Esophagus muscularis mucosa (tissue), 4 donors: Measurements from ENCODE around the gene NANOS3. TPM values are rescaled to one million over a fixed set of nuclear protein-coding genes. Genes with fewer than 3 reads are reported as not detected.

ENCODE experiments used
- DNase-seq: peaks from one replicate; pipeline ENCODE4 v3.0.0-alpha.2; 2017; ENCODE audit errors: extremely low spot score
- H3K27ac ChIP-seq, 4 donors: fragments of 200-600 bp; sonication (generic); replicated peaks in 1 of 4; 1 replicate in 3 of 4; 2 replicates in 1 of 4; pipeline ENCODE4 v1.5.1; 2016 to 2019; ENCODE audit warnings: mild to moderate bottlenecking in 1 of 4
- H3K27me3 ChIP-seq, 4 donors: fragments of 200-600 bp; sonication (generic); one replicate each; pipeline versions ENCODE4 v1.5.1 to v1.6.0; 2016 to 2019
- H3K36me3 ChIP-seq, 4 donors: fragments of 200-600 bp; sonication (generic); one replicate each; pipeline ENCODE4 v1.5.1; 2016 to 2019
- H3K4me1 ChIP-seq, 4 donors: fragments of 200-600 bp; sonication (generic); one replicate each; pipeline ENCODE4 v1.5.1; 2016 to 2019
- H3K4me3 ChIP-seq, 4 donors: fragments of 200-600 bp; sonication (generic); 1 replicate in 2 of 4; 2 replicates in 2 of 4; pipeline ENCODE4 v1.5.1; 2016 to 2019; ENCODE audit warnings: mild to moderate bottlenecking in 4 of 4, moderate library complexity in 1 of 4
- H3K9me3 ChIP-seq, 4 donors: fragments of 200-600 bp; sonication (generic); 1 replicate in 3 of 4; 2 replicates in 1 of 4; pipeline ENCODE4 v1.5.1; 2016 to 2019
- EP300 ChIP-seq: sonication (generic); formaldehyde crosslinking; IDR thresholded peaks from one replicate; pipeline ENCODE4 v1.6.1; 2017; ENCODE audit warnings: antibody characterized with exemption
- POLR2A ChIP-seq: fragments of 450-650 bp; IDR thresholded peaks from one replicate; pipeline ENCODE4 v1.6.1; 2017; ENCODE audit warnings: antibody characterized with exemption, moderate library complexity, mild to moderate bottlenecking, low read depth
- POLR2AphosphoS5 ChIP-seq, 2 donors: sonication (generic); formaldehyde crosslinking; IDR thresholded peaks; one replicate each; pipeline ENCODE4 v1.6.1; 2017; ENCODE audit warnings: antibody characterized with exemption in 2 of 2
- WGBS: methylation state at CpG from one replicate; pipeline ENCODE4 v1.1.5; 2018; 5-methylcytosine and 5-hydroxymethylcytosine counted together
- intact Hi-C: fragments of 100-400 bp; cut with DNase I; formaldehyde crosslinking; loops from one replicate; pipeline ENCODE4 v1.15.1; 2023
- total RNA-seq, 4 donors: library from RNA; depleted of rRNA; stranded (reverse); fragments of >200 nt; gene quantifications; one replicate each; pipeline versions ENCODE4 v1.1.0 to v1.2.1, GENCODE V29; 2016
- TF ChIP-seq, protein P1 (sequence below), 3 experiments: fragments of 200-600 bp in 2 of 3; fragments of 450-650 bp in 1 of 3; sonication (generic) in 2 of 3; IDR thresholded peaks; one replicate each; pipeline ENCODE4 v1.5.1; 2017 to 2019; ENCODE audit warnings: antibody characterized with exemption in 3 of 3, mild to moderate bottlenecking in 2 of 3, moderate library complexity in 1 of 3

Gene NANOS3
- total RNA-seq, 4 donors from 2014 or later, result not detected

DNA sequence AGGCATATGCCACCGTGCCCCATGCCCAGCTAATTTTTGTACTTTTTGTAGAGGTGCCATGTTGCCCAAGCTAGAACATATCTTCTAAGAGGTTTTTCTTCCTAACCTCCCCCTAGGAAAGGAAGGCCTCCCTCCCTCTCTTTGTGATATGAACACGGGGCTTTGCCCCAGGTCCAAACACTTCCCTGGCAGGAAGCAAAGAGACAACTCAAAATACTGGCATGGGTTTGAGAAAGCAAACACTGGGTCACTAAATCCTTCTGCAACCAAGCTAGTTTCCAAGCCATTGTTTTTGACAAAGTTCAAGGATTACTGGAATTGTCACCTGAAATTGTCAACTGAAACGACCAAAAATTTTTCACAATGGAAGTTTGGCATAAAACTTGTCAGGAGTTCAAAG is 37.8 kb downstream of the NANOS3 start:
- WGBS, result 93% methylated on average over 3 of the region's 3 CpGs
- H3K27me3 ChIP-seq, result no peaks in the 10 kb centered on the region

DNA sequence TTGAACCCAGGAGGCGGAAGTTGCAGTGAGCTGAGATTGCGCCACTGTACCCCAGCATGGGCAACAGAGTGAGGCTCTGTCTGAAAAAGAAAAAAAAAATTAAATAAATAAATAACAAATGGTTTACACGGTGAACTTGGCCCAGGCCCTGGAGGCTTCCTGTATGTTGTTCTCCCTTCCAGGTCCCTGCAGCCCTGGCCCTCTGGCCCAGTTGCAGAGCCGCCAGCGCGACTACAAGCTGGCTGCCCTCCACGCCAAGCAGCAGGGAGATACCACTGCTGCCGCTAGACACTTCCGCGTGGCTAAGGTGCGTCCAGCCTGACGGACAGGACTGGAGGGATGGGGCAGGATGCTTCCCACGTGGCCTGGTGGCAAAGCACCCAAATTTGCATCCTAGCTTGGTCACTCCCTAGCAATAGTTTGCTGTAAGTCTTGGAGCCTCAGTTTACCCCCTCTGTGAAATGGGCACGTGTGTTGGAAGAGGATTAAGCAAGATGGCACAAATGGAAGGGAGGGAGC is 41.0 kb downstream of the NANOS3 start:
- Histone ChIP-seq H3K9me3 (peaks cover 0 to 5% (median 2%) of the 10 kb centered on the region in 4 donors), H3K27ac (no peak overlapping the region), H3K4me1 (no peaks in the 10 kb centered on the region), H3K4me3 (no peak overlapping the region), H3K36me3 (peaks cover 61 to 99% (median 91%) of the 10 kb centered on the region in 4 donors), H3K27me3 (no peaks in the 10 kb centered on the region)
- no peak for DNase-seq
- WGBS, result 79% methylated on average over 12 of the region's 14 CpGs
- TF ChIP-seq POLR2AphosphoS5 (IDR thresholded peaks at IDR 0.05), result peak in 1 of 2 donors; percentile 6
- TF ChIP-seq, protein P1, sequence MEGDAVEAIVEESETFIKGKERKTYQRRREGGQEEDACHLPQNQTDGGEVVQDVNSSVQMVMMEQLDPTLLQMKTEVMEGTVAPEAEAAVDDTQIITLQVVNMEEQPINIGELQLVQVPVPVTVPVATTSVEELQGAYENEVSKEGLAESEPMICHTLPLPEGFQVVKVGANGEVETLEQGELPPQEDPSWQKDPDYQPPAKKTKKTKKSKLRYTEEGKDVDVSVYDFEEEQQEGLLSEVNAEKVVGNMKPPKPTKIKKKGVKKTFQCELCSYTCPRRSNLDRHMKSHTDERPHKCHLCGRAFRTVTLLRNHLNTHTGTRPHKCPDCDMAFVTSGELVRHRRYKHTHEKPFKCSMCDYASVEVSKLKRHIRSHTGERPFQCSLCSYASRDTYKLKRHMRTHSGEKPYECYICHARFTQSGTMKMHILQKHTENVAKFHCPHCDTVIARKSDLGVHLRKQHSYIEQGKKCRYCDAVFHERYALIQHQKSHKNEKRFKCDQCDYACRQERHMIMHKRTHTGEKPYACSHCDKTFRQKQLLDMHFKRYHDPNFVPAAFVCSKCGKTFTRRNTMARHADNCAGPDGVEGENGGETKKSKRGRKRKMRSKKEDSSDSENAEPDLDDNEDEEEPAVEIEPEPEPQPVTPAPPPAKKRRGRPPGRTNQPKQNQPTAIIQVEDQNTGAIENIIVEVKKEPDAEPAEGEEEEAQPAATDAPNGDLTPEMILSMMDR (IDR thresholded peaks at IDR 0.05), result no peak
- intact Hi-C loops, result no loop called here

More for the DNA sequence above, 37.8 kb downstream of the NANOS3 start:
- Histone ChIP-seq H3K9me3 (no peaks in the 10 kb centered on the region), H3K4me3 (no peak overlapping the region), H3K36me3 (peaks cover 61 to 99% (median 87%) of the 10 kb centered on the region in 4 donors), H3K4me1 (no peaks in the 10 kb centered on the region), H3K27ac (no peak overlapping the region)
- intact Hi-C loops, result no loop called here
- no peak for DNase-seq
- no peak for TF ChIP-seq POLR2AphosphoS5 (IDR thresholded peaks at IDR 0.05)
- TF ChIP-seq EP300, result no peak
- TF ChIP-seq POLR2A, result no peak
- TF ChIP-seq, protein P1 (IDR thresholded peaks at IDR 0.05), result no peak

DNA sequence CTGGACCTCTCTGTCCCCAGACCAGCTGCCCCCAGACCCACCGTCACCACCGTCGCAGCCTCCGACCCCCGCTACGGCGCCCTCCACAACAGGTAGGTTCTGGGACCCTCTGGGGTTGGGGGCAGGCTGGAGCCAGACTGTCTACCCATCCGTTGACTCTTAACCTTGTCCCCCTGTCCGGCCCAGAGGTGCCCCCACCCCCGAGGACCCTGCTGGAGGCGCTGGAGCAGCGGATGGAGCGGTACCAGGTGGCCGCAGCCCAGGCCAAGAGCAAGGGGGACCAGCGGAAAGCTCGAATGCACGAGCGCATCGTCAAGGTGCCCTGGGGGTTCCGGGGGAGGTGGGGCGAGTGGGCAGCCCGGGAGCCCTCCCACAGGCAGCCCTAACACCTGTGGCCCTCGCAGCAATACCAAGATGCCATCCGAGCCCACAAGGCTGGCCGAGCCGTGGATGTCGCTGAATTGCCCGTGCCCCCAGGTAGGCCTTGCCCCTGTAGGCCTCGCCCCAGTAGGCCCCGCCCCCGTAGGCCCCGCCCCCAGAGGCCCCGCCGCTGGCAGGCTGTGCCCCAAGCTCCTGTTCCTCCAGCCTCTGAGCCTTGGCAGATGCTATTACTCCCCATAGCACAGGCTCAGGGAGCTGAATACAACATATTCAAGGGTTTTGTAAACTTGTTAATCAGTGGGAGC is 41.9 kb downstream of the NANOS3 start:
- DNase-seq, result no peak
- intact Hi-C loops, result no loop called here
- Histone ChIP-seq H3K27me3 (no peaks in the 10 kb centered on the region), H3K4me1 (no peaks in the 10 kb centered on the region), H3K4me3 (no peak overlapping the region), H3K36me3 (peaks cover 63 to 99% (median 91%) of the 10 kb centered on the region in 4 donors), H3K9me3 (peaks cover 0 to 5% (median 2%) of the 10 kb centered on the region in 4 donors), H3K27ac (no peak overlapping the region)
- 87% methylated on average over 12 of the region's 34 CpGs for WGBS
- TF ChIP-seq EP300 (no peak), POLR2A (no peak), POLR2AphosphoS5 (IDR thresholded peaks at IDR 0.05) (no peak)
- TF ChIP-seq, protein P1 (IDR thresholded peaks at IDR 0.05), result no peak

DNA sequence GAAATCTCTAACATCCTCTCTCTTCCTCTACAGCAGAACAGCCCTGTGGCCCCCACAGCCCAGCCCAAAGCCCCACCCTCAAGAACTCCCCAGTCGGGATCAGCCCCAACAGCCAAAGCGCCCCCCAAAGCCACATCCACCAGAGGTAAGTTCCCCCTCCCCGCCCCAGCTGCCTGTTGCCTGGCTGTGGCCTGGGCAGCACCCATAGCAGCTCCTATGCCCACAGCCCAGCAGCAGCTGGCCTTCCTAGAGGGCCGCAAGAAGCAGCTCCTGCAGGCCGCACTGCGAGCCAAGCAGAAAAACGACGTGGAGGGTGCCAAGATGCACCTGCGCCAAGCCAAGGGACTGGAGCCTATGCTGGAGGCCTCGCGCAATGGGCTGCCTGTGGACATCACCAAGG is 43.6 kb downstream of the NANOS3 start:
- WGBS, result 98% methylated on average over 11 of the region's 11 CpGs
- intact Hi-C loops, result no loop called here
- H3K27ac ChIP-seq, result no peak overlapping the region
- peaks cover 0 to 5% (median 2%) of the 10 kb centered on the region in 4 donors for H3K9me3 ChIP-seq
- no peaks in the 10 kb centered on the region for H3K4me1 ChIP-seq
- TF ChIP-seq POLR2AphosphoS5 (IDR thresholded peaks at IDR 0.05), result no peak
- TF ChIP-seq, protein P1 (IDR thresholded peaks at IDR 0.05), result no peak
- no peak for TF ChIP-seq EP300
- no peak for TF ChIP-seq POLR2A
- no peaks in the 10 kb centered on the region for H3K27me3 ChIP-seq
- no peak for DNase-seq
- H3K36me3 ChIP-seq, result peaks cover 52 to 99% (median 90%) of the 10 kb centered on the region in 4 donors
- no peak overlapping the region for H3K4me3 ChIP-seq
